Measurements from ENCODE around the gene CABP4.
A peak's percentile ranks its signal among the peaks of the same experiment; 100 is the strongest.
"Not testable (repeated sequence)": the region's sequence is repeated elsewhere in the genome, so short reads cannot be mapped to it uniquely, and the experiment has no call there.

The CABP4 gene

GRCh38 chr11:67419325-67420049, 35.7 kb upstream of the CABP4 start:
- DNase-seq, result no peak

- no peak for DNase-seq
Measured at GRCh38 chr11:67420147-67420645, 35.0 kb upstream of the CABP4 start.

GRCh38 chr11:67420646-67421429, 34.3 kb upstream of the CABP4 start:
- peak; percentile 89 to 90 for DNase-seq

- DNase-seq, result no peak
Measured at GRCh38 chr11:67421430-67422031, 33.6 kb upstream of the CABP4 start.

GRCh38 chr11:67422891-67423290, 32.3 kb upstream of the CABP4 start:
- no peak for DNase-seq

GRCh38 chr11:67423466-67423865, 31.7 kb upstream of the CABP4 start:
- DNase-seq, result no peak

GRCh38 chr11:67423891-67424613, 31.1 kb upstream of the CABP4 start:
- no peak for DNase-seq

GRCh38 chr11:67427364-67427859, 27.7 kb upstream of the CABP4 start:
- not testable (repeated sequence) for DNase-seq

GRCh38 chr11:67428052-67429001, 26.8 kb upstream of the CABP4 start, which contains the start of gene RPS6KB2:
RPS6KB2 (plus strand) TSS chr11:67428494; CDS start chr11:67428546, 52 bp downstream.
- peak; percentile 96 to 97 for DNase-seq

- DNase-seq, result no peak
Measured at GRCh38 chr11:67429038-67429668, 26.0 kb upstream of the CABP4 start.

- DNase-seq, result no peak
Measured at GRCh38 chr11:67429722-67430121, 25.4 kb upstream of the CABP4 start.

- no peak for DNase-seq
Measured at GRCh38 chr11:67431346-67432249, 23.6 kb upstream of the CABP4 start.

- DNase-seq, result no peak
Measured at GRCh38 chr11:67432655-67433349, 22.4 kb upstream of the CABP4 start.

- no peak for DNase-seq
Measured at GRCh38 chr11:67433536-67434394, 21.4 kb upstream of the CABP4 start.

GRCh38 chr11:67434395-67434881, 20.7 kb upstream of the CABP4 start:
- no peak for DNase-seq

- DNase-seq, result no peak
Measured at GRCh38 chr11:67435031-67435726, 20.0 kb upstream of the CABP4 start.

- no peak for DNase-seq
Measured at GRCh38 chr11:67435727-67436458, 19.3 kb upstream of the CABP4 start.

Measured in NCI-H1930 (cell line).